ENCODE results near the gene TET2.

TET2 gene

GRCh38 chr4:105112274-105112673 is 34.4 kb upstream of the TET2 start:
- no peak overlapping the region for H3K4me3 Mint-ChIP-seq
- TF ChIP-seq CTCF (IDR thresholded peaks at IDR 0.05; ENCODE audit: unreplicated experiment in 3 of 3): no peak
- H3K36me3 Mint-ChIP-seq (ENCODE audit: low read depth): no peaks in the 10 kb centered on the region
- H3K9me3 Mint-ChIP-seq: peaks cover 3% of the 10 kb centered on the region
- H3K27ac Mint-ChIP-seq: no peak overlapping the region
- H3K4me1 Mint-ChIP-seq: no peaks in the 10 kb centered on the region
- no peaks in the 10 kb centered on the region for H3K27me3 Mint-ChIP-seq (ENCODE audit: low read depth)

- Mint-ChIP-seq H3K4me1 (no peaks in the 10 kb centered on the region), H3K4me3 (no peak overlapping the region), H3K36me3 (ENCODE audit: low read depth) (no peaks in the 10 kb centered on the region), H3K27ac (no peak overlapping the region), H3K27me3 (ENCODE audit: low read depth) (no peaks in the 10 kb centered on the region), H3K9me3 (peaks cover 3% of the 10 kb centered on the region)
- TF ChIP-seq CTCF (IDR thresholded peaks at IDR 0.05; ENCODE audit: unreplicated experiment in 3 of 3): no peak
Observed at GRCh38 chr4:105113800-105114199, 32.9 kb upstream of the TET2 start.

- no peak for TF ChIP-seq CTCF (IDR thresholded peaks at IDR 0.05; ENCODE audit: unreplicated experiment in 3 of 3)
- H3K9me3 Mint-ChIP-seq: no peaks in the 10 kb centered on the region
- no peaks in the 10 kb centered on the region for H3K4me1 Mint-ChIP-seq
- H3K27ac Mint-ChIP-seq: no peak overlapping the region
- H3K4me3 Mint-ChIP-seq: no peak overlapping the region
- H3K27me3 Mint-ChIP-seq (ENCODE audit: low read depth): no peaks in the 10 kb centered on the region
- H3K36me3 Mint-ChIP-seq (ENCODE audit: low read depth): no peaks in the 10 kb centered on the region
Observed at GRCh38 chr4:105116616-105117319, 29.9 kb upstream of the TET2 start.

- Mint-ChIP-seq H3K4me1 (no peaks in the 10 kb centered on the region), H3K27me3 (ENCODE audit: low read depth) (no peaks in the 10 kb centered on the region), H3K36me3 (ENCODE audit: low read depth) (no peaks in the 10 kb centered on the region), H3K9me3 (no peaks in the 10 kb centered on the region), H3K4me3 (no peak overlapping the region), H3K27ac (no peak overlapping the region)
- no peak for TF ChIP-seq CTCF (IDR thresholded peaks at IDR 0.05; ENCODE audit: unreplicated experiment in 3 of 3)
Observed at GRCh38 chr4:105119356-105119755, 27.3 kb upstream of the TET2 start.

- Mint-ChIP-seq H3K9me3 (no peaks in the 10 kb centered on the region), H3K4me1 (no peaks in the 10 kb centered on the region), H3K27ac (no peak overlapping the region), H3K4me3 (no peak overlapping the region), H3K36me3 (ENCODE audit: low read depth) (no peaks in the 10 kb centered on the region), H3K27me3 (ENCODE audit: low read depth) (no peaks in the 10 kb centered on the region)
- TF ChIP-seq CTCF (IDR thresholded peaks at IDR 0.05; ENCODE audit: unreplicated experiment in 3 of 3): no peak
Observed at GRCh38 chr4:105120626-105121025, 26.1 kb upstream of the TET2 start.

GRCh38 chr4:105122350-105122749 is 24.3 kb upstream of the TET2 start:
- no peak overlapping the region for H3K27ac Mint-ChIP-seq
- no peak overlapping the region for H3K4me3 Mint-ChIP-seq
- TF ChIP-seq CTCF (IDR thresholded peaks at IDR 0.05; ENCODE audit: unreplicated experiment in 3 of 3): no peak
- H3K36me3 Mint-ChIP-seq (ENCODE audit: low read depth): no peaks in the 10 kb centered on the region
- no peaks in the 10 kb centered on the region for H3K27me3 Mint-ChIP-seq (ENCODE audit: low read depth)
- H3K4me1 Mint-ChIP-seq: peaks cover 6% of the 10 kb centered on the region
- H3K9me3 Mint-ChIP-seq: no peaks in the 10 kb centered on the region
